Activated CD4-positive, CD25-positive, alpha-beta regulatory T cell (primary cell): ENCODE data around the gene ACTR3.
"Not testable (repeated sequence)": the region's sequence is repeated elsewhere in the genome, so short reads cannot be mapped to it uniquely, and the experiment has no call there.

Experiments
- DNase-seq, 4 experiments: peaks; one replicate each; lab custom pipeline; 2025; lab: John Stamatoyannopoulos, UW

Gene ACTR3

DNA sequence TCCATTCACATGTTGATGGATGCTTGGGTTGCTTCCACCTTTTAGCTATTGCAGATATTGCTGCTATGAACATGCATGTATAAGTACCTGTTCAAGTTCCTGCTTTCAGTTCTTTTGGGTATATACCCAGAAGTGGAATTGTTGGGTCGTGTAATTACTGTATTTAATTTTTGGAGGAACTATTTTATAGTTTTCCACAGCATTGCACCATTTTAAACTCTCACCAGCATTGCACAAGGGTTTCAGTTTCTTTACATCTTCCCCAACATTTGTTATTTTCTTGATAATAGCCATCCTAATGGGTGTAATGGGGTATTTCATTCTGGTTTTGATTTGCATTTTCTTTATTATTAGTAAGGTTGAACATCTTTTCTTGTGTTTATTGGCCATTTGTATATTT, 16.0 kb downstream of the ACTR3 start:
- DNase-seq: no peak

GRCh38 chr2:113906647-113907046, 16.8 kb downstream of the ACTR3 start:
- DNase-seq: no peak

DNA sequence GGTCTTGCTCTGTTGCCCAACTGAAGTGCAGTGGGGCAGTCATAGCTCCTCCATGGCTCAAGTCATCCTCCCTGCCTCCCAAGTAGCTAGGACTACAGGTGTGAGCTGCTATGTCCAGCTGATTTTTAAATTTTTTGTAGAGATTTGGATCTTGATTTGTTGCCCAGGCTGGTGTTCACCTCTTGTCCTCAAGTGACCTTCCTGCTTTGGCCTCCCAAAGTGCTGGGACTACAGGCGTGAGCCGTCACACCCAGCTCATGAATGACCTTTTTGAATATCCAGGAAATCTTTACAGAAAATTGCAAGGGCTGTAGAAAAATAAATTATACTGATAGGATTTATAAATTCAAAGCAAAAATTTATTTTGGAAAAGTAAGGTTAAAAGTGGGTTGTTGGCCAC, 17.4 kb downstream of the ACTR3 start:
- DNase-seq: no peak

DNA sequence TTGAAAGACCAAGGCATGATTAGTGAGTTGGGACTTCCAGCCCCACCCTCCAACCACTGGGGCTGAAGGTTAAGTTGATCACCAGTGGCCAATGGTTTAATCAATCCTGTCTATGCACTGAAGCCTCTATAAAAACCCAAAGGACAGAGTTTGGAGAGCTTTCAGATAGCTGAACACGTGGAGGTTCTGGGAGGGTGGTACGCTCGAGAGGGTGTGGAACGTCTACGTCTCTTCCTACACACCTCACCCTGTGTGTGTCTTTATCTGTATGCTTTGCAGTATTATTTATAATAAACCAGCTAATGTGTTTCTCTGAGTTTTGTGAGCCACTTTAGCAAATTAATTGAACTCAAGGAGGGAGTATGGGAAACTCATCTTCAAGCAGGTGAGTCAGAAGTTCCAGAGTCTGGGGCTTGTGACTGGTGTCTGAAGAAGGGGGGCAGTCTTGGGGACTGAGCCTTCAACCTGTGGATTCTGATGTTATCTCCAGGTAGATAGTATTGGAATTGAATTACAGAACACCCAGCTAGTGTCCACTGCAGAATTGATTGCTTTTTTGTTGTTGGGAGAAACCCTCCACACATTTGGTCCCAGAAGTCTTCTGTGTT, 20.3 kb downstream of the ACTR3 start:
- DNase-seq: peak in 2 of 4 experiments; percentile 2 to 9

GRCh38 chr2:113910967-113911678, 21.2 kb downstream of the ACTR3 start:
- no peak for DNase-seq

- no peak for DNase-seq
Observed at GRCh38 chr2:113915082-113915819, 25.4 kb downstream of the ACTR3 start.

DNA sequence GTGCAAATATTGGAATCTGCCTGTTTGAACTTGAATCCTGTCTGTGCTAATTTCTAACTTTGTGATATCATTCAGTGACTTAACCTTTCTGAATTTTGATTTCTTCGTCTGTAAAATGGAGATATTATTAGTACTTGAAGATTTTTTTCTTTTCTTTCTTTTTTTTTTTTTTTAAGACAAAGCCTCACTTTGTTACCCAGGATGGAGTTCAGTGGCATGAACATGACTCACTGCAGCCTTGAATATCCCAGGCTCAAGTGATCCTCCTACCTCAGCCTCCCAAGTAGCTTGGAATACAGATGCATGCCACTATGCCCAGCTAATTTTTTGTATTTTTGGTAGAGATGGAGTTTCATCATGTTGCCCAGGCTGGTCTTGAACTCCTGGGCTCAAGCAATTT, 28.3 kb downstream of the ACTR3 start:
- no peak for DNase-seq

DNA sequence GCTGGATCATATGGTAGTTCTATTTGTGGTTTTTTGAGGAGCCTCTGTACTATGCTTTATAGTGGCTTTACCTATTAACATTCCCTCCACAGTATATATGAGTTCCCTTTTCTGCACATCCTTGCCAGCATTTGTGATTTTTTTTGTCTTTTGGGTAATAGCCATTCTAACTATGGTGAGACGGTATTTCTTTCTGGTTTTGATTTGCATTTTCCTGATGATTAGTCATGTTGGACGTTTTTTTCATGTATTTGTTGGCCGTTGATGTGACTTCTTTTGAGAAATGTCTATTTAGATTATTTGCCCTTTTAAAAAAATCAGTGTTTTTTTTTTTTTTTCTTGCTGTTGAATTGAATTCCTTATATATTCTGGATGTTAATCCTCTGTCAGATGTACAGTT, 31.1 kb downstream of the ACTR3 start:
- DNase-seq: no peak

DNA sequence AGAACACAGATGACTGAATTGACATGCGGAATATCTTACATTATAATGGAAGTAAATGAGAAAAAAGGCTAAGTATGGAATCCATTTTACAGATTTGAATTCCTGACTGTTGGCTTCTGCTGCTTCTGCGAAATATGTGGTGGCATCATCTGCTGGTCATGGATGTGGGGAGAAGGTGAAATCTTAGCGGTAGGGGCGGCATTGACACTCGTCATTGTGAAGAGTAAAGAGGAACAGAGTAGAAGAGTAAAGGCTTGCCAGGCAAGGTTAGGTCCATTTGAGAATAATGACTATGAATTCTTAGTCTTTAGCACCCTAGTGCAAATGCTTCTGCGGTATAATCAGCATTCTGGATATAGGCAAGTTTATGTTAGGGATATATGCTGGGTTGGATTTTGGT, 32.4 kb downstream of the ACTR3 start:
- DNase-seq: no peak

DNA sequence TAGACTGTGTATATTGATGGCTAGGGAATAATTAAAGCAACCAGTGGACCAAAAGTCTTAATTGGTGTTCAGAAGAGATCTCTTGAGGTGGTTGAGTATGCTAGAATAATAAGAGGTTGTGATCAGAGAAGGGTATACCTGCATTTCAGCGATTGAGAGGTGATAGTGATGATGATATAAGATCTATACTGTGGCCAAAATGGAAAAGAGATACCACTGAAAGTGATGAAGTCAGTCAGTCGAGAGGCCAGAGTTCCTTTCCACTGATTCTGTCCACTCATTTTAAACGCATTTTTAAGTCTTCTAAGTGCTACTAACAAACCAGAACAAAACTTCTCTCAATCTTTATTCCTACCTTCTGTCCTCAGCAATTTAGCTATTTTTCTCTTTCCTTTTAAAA, 32.9 kb downstream of the ACTR3 start:
- no peak for DNase-seq

GRCh38 chr2:113925884-113926283, 36.0 kb downstream of the ACTR3 start:
- no peak for DNase-seq

DNA sequence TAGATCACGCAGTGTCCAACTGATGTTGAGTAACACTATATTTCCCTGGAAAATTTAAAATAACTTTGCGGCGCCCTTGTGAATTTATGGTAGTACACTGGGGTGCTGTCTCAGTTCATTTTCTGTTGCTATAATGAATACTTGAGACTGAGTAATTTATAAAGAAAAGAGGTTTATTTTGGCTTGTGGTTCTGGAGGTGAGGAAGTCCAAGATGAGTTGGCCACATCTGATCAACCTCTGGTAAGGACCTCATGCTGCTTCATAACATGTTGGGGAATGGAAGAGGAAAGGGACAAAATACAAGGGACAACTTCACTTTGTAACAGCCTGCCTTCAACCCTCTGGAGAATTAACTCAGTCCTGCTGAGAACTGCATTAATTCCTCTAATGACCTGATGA, 36.4 kb downstream of the ACTR3 start:
- DNase-seq: no peak

DNA sequence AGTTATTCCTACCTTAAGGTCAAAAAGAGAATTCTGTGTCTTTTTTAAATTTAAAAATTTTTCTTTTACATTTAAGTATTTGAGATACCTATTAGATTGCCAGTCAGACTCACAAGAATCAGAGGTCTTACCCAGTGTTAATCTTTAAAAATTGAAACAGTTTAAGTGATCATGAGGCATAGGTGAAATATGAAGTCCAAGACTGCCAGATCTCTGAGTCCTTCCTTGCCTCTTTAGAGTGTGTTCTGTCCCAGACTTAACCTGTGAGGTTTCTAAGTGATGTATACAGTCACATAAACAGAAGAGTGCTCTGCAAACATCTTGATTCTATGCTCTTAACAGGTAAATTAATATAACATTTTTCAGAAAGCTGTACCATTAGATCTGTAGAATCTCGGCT, 40.6 kb downstream of the ACTR3 start:
- DNase-seq: no peak

DNA sequence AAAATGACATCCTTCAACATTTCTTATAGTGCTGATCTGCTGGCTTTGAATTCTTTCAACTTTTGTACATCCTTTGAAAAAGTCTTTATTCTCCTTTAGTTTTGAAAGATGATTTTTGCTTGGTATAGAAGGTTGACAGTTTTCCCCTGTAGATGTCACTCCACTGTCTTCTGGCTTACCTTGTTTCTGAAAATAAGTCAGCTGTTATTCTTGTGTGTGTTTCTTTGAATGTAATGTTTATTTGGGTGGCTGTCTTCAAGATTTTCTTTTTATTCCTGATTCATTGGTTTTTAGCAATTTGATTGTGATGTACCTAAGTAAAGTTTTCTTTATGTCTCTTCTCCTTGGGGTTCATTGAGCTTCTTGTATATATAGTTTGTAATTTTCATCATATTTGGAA, 47.6 kb downstream of the ACTR3 start:
- no peak for DNase-seq

- DNase-seq: no peak
Observed at GRCh38 chr2:113940891-113941290, 51.0 kb downstream of the ACTR3 start.

DNA sequence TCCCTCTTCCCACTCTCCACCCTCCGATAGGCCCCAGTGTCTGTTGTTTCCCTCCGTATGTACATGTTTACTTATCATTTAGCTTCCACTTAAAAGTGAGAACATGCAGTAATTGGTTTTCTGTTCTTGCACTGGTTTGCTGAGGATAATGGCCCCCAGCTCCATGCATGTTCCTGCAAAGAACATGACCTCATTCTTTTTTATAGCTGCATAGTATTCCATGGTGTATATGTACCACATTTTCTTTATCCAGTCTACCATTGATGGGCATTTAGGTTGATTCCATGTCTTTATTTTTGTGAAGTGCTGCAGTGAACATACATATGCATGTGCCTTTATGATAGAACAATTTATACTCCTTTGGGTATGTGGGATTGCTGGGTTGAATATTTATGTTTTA, 55.9 kb downstream of the ACTR3 start:
- not testable (repeated sequence) for DNase-seq

DNA sequence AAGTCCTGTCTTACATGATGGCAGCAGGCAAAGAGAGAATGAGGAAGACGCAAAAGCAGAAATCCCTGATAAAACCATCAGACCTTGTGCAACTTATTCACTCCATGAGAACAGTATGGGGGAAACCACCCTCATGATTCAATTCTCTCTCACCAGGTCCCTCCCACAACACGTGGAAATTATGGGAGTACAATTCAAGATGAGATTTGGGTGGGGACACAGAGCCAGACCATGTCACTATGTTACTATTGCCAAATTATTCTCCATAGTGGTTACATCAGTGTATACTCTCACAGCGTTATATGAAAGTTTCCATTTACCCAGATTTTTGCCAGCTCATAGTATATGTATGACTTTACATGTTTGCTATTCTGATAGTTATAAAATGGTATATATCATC, 61.0 kb downstream of the ACTR3 start:
- not testable (repeated sequence) for DNase-seq

- no peak for DNase-seq
Observed at GRCh38 chr2:113961000-113961399, 71.1 kb downstream of the ACTR3 start.

DNA sequence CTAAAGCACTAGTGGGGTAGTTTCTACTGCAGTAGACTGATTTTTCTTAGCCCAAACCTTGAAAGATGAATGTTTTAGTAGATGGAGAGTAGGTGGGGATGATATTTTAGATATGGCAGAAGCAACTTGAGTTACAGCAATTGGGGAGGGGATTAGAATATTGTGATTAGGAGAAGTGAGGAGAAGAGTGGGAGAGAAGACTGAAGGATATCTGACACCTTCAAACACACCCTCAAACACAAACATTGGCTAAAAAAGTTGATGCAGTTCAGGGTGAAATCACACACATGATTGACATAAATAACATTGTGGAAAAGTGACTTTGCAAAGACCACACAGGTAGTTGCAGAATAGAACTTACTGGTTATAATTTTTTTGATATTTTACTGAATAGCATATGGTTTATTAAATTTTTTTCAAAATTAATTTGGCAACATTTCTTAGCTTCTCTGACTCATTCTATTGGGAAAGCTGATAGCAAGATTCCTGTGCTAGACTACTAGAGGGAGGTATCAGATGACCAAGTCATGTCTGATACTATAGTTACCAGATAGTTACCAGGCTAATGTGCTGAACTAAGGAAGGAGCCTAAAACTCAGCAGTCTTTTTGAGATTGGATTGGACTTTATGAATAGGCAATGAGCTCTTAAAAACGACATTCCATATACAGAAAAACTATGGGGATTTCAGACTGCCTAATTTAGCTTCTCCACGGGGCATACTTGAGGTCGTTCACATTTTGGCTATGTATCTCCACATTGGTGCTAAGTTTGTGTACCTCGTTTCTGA, 73.0 kb downstream of the ACTR3 start:
- no peak for DNase-seq

GRCh38 chr2:113963965-113964364, 74.1 kb downstream of the ACTR3 start:
- no peak for DNase-seq

DNA sequence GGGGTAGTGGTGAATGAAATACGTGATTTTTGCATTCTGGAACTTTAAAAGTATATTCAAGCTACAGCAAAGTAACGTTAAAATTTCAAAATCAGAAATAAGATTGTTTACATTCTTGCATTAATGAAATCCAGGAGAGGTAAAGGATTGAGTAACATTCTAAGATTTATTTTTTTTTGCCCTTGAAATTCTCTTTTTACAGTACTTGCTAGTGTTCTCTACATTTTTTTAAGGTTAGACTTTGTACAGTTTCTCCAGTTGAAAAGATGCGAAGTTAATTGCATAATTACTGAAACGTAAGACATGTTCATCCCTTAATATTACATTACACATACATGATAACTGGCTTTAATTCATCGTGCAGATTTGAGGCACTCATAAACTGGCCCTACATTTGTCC, 74.5 kb downstream of the ACTR3 start:
- no peak for DNase-seq

- DNase-seq: no peak
Observed at GRCh38 chr2:113965228-113965627, 75.3 kb downstream of the ACTR3 start.

GRCh38 chr2:113965644-113966043, 75.8 kb downstream of the ACTR3 start:
- no peak for DNase-seq
